ENCODE results near the gene CELA2A.
"Not testable (repeated sequence)": the region's sequence is repeated elsewhere in the genome, so short reads cannot be mapped to it uniquely, and the experiment has no call there.

Gene CELA2A

DNA sequence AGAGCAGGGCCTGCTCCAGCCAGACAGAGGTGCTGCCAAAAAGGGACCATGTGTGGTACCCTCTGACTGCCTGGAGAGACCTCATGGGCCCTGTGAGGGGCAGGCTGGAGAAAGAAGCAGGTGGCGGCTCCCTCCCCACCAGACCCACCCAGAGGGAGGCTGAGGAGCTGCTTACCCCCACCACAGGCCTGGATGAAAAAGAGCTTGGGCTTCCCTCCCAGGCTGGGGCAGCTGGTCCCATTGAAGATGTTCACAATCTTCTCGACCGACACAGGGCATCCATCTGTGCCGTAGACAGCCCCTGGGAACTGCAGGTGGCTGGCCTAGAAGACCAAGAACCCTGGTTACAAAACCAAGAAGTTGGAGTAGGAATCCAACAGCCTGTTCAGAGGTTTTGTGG is 47.9 kb downstream of the CELA2A start:
- no peak for DNase-seq

DNA sequence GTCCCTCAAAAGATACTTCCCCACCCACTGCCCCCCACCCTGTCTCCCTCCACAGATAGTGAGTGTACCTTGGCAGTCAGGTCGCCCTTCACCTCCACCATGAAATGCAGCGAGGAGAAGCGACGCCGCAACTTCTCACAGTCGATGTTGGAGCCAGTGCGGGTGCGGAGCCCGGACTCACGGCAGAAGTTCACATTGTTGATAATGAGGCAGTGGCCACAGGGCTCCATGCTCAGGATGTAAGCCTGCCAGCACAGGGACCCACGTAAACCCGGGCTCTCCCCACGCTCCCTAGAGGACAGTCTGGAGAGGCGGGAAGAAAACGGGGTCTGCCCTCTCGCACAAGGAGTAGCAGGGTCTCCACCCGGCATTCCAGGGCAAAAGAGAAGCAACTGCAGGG is 50.3 kb downstream of the CELA2A start:
- no peak for DNase-seq

DNA sequence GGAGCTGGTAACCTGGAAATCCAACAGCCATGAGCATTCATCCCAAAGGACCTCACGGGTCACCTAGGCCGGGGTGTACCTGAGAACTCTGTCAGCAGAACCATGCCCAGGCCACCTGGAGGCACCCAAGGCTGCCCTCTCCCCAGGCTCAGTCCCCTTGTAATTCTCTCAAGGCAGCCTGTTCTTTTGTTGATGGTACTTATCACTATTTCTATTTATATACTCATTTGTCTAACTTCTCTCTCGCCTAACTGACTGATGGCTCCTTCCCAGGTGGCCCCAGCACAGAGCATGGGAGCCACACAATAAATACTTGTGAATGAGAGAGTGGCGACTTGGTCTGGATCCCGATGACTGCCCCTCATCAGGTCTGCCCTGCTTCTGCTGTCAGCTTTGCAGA is 50.7 kb downstream of the CELA2A start:
- DNase-seq = no peak

DNA sequence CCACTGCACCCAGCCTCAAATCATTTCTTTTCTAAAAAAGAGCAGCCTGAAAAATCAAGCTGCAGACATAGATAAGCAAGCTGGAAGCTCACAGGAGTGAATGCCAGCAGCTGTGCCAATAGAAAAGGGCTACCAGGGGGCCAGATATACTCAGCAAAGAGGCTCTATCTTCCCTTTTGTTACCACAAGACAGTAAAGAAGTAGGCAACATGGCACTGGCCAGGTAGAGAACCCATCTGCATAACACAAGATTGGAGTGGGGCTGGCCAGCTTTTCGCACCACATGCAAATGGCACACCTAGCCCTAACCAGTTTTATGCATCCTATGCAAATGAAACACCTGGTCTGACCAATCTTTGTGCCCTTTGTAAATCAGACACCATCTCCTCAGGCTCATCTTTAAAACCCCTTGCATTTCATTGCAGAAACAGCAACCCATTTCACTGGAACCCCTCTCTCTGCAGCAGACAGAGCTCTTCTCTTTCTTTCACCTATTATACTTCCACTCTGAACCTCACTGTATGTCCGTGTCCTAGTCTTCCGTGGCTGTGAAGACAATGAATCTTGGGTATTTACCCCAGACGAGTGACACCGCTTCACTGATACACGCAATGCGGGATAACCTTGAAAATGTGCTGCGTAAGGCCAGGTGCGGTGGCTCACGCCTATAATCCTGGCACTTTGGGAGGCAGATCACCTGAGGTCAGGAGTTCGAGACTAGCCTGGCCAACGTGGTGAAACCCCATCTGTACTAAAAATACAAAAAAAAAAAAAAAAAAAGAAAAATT is 52.4 kb downstream of the CELA2A start:
- no peak for DNase-seq

DNA sequence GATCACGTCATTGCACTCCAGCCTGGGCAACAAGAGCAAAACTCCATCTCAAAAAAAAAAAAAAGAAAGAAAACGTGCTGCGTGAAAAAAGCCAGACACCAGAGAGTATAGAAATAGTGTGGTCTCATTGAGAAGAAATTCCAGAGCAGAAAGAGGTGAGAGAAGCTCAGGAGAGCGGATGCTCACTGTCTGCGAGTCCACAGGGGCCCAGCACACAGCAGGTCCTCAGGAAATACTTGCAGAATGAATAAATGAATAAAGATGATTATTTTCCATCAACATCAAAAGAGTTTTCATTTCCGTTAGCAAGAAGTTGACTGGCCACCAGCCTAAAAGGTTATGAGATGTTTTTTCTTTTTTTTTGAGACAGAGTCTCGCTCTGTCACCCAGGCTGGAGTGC is 53.1 kb downstream of the CELA2A start:
- DNase-seq = no peak

DNA sequence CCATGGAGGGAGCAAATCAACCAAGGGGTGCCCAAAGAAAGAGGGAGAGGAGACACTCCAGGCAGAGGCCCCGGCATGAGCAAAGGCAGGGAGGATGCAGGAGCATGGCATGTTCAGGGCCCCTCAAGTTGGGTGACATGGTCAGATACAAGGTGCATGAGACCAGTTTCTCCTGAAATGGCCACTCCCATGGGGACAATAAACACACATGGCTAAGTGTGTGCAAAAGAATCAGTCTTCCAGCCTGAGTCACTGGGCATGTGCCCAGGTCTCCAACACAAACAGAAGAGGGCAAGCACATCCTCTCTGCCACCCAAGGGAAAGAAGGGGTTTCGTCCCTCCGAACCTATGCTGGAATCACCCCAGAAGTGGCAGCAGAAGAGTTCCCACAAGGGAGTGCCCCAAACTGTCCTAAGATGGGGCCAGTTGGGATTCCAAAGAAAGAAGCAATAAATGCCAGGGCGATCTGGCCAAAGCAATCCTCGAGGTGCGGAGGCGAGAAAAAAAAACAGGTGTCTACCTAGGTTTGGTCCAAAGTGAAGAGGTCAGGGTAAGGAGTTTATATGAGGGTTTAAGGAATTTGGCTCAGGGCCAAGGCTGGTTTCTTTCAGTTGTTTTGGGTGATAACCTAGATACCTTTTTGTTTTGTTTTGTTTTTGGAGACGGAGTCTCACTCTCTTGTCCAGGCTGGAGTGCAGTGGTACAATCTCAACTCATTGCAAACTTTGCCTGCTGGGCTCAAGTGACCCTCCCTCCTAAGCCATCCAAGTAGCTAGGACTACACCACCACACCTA is 54.3 kb downstream of the CELA2A start:
- DNase-seq = no peak

DNA sequence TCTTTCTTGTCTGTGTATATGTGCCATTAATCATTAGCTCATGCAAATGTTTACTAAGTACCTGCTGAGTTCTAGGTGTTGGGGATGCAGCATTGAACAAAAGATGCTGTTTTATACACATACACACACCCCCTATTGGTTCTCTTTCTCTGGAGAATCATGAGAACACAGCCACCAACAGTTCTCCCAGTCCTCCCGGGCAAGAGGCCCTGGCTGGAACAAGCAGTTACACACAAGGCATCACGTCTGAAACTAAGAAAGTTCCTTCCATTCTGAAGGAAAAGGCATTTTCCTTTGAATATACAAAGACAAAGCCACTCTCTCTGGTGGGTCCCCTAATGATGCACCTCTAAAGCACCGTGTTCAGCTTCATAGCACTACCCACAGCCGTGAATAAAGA is 56.7 kb downstream of the CELA2A start:
- no peak for DNase-seq

DNA sequence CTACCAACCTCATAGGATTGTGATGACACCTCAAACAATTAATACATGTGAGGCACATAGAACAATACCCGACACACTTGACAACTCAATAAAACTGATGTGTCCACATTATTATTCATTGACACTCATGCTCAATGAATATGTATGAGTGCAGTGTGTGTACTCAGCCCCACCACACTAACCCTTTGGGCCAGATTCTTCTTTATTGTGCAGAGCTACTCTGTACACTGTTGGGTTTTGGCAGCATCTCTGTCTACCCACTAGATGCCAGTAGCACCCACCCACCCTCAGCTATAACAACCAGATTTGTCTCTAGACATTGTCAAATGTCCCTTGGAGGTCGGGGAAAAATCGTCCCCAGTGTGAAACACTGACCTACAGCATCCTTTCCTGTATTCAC is 57.4 kb downstream of the CELA2A start:
- DNase-seq = no peak

DNA sequence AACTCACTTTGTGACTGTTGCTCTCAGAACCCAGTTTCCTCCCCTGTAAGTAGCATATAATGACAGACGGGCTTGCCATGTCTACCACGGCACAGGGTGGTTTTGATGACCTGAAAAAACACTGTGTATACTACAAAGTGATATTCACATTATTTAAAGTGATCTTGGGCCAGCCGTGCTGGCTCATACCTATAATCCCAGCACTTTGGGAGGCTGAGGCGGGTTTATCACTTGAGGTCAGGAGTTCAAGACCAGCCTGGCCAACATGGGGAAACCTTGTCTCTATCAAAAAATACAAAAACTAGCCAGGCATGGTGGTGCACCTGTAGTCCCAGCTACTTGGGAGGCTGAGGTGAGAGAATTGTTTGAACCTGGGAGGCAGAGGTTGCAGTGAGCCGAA is 58.0 kb downstream of the CELA2A start:
- DNase-seq = not testable (repeated sequence)

DNA sequence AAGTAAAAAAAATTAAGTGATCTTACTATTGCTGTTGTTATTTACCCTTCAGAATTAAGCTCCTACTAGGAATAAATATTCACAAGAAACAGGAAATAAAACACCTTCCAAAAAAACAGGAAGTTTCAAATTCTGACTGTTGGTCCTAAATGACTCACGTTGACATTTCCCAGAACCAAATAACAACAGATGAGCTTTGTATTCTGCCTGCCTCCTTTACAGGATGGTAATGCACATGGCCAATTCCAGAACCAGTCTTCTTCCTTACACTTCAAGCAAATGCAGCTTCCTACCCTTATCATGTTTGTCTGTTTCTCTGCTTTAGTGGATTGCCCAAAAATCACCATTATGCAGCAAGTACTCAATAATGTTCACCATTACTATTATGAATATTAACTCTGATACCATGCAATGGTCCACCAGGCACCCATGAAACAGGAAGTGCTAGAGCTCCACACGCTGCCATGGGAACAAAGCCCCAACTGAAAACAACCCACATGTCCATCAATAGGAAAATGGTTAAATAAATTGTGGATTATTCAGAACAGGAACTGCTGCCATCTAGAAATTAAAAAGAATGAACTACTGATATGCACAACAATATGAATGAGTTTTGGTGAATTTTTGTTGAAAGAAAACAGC is 58.6 kb downstream of the CELA2A start:
- peak; percentile 63 for DNase-seq

DNA sequence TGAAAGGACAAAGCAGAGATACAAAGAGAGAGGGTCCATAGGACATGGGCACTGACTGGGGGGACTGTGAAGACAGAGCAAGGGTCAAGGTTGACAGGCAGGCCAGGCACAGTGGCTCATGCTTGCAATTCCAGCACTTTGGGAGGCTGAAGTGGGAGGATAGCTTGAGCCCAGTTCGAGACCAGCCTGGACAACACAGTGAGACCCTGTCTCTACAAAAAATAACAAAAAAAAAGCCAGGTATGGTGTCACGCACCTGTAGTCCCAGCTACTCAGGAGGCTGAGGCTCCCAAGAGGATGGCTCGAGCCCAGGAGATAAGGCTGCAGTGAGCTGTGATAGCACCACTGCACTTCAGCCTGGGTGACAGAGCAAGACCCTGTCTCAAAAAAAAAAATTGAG is 63.1 kb downstream of the CELA2A start:
- DNase-seq = no peak

DNA sequence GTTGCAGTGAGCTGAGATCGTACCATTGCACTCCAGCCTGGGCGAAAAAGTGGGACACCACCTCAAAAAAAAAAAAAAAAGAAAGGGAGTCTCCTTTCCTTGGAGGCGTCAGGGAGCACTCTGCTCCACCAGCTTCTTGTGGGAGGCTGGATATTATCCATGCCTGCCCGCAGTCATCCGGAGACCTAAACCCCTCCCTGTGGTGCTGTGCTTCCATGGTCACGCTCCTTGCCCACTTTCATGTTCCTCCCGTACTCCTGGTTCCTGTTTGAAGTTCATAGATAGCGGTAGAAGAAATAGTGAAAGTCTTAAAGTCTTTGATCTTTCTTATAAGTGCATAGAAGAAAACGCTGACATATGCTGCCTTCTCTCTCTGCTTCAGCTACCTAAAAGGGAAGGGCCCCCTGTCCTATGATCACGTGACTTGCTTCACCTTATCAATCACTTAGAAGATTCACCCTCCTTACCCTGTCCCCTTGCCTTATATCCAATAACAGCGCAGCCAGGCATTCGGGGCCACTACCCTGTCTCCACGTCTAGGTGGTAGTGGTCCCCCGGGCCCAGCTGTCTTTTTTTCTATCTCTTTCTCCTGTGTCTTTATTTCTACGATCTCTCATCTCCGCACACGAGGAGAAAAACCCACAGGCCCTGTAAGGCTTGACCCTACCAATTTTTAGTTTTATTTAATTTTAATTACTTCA is 64.8 kb downstream of the CELA2A start:
- not testable (repeated sequence) for DNase-seq

All from activated CD4-positive, alpha-beta T cell treated with anti-CD3 and anti-CD28 coated beads, Interleukin-10, Interleukin-2, amounts not matched to agents 100 ng/mL and 50 ng/mL, durations not matched to agents 16 hours and 8 hours (primary cell).